HCT116 (cell line): ENCODE measurements around the gene DCTN3. TPM values are rescaled to one million over a fixed set of nuclear protein-coding genes. Genes with fewer than 3 reads are reported as not detected.

Experiments used
- ATAC-seq: fragments of 200-7000 bp; cut with Tn5 transposase; 2 replicates; pipeline ENCODE4 v1.9.1; 2020; ENCODE audit warnings: mild to moderate bottlenecking, moderate library complexity
- BruUV-seq: library from RNA; stranded (reverse); fragments of 400-500 nt; replicated peaks from 2 replicates; lab custom pipeline; 2021; lab: Mats Ljungman, UMichigan
- CTCF ChIA-PET: fragments of 300-600 bp; sonication (Branson Sonifier 250); formaldehyde crosslinking; loops from one replicate; lab custom pipeline; 2021; ENCODE audit warnings: antibody characterized with exemption; lab: Charles Lee
- POLR2A ChIA-PET: fragments of 300-600, 350-600 bp; sonication (Branson Sonifier 250); formaldehyde crosslinking; loops from one replicate; lab custom pipeline; 2021; ENCODE audit warnings: antibody characterized with exemption; lab: Charles Lee
- RAD21 ChIA-PET, 2 experiments: fragments of 300-600 bp; sonication (Branson Sonifier 250); formaldehyde crosslinking; loops; one replicate each; lab custom pipeline; 2023; ENCODE audit warnings: low total read pairs in 2 of 2; ENCODE audit not compliant: uncharacterized antibody in 2 of 2, unreplicated experiment in 2 of 2, low non-redundant PET in 1 of 2; lab: Charles Lee
- DNase-seq: peaks from one replicate; pipeline ENCODE4 v3.0.0-alpha.2; 2010; ENCODE audit warnings: low read depth, low spot score
- H2AFZ ChIP-seq: fragments of 200-600 bp; shearing (Covaris generic), sonication (generic); 2 replicates; pipeline ENCODE4 v1.6.1; 2017; ENCODE audit warnings: low read depth, mixed run types, mixed read lengths, antibody characterized with exemption, low read length; ENCODE audit not compliant: poor library complexity, severe bottlenecking
- H3K27ac ChIP-seq: 2 replicates; pipeline ENCODE4 v1.5.1; 2012; ENCODE audit warnings: low read depth, low read length
- H3K27me3 ChIP-seq: fragments of 200-600 bp; sonication (generic); 2 replicates; pipeline ENCODE4 v1.6.1; 2016; ENCODE audit warnings: mixed run types, low read length, mixed read lengths; ENCODE audit not compliant: insufficient read depth
- H3K36me3 ChIP-seq, 2 experiments: fragments of 200-500 bp in 1 of 2; fragments of 200-600 bp in 1 of 2; sonication (Bioruptor generic) in 1 of 2; sonication (generic) in 1 of 2; 2 replicates each; pipeline versions ENCODE4 v1.5.1 to v1.6.1; 2014 to 2016; ENCODE audit warnings: low read length in 2 of 2, inconsistent platforms in 1 of 2, mixed read lengths in 1 of 2, mixed run types in 1 of 2; ENCODE audit not compliant: insufficient read depth in 2 of 2, control insufficient read depth in 1 of 2
- H3K4me1 ChIP-seq, 2 experiments: fragments of 200-600 bp in 1 of 2; sonication (generic) in 1 of 2; 2 replicates each; pipeline versions ENCODE4 v1.5.1 to v1.6.1; 2012 to 2017; ENCODE audit warnings: low read length in 2 of 2, inconsistent platforms in 1 of 2, mild to moderate bottlenecking in 1 of 2, mixed read lengths in 1 of 2, mixed run types in 1 of 2, moderate library complexity in 1 of 2; ENCODE audit not compliant: insufficient read depth in 2 of 2, control insufficient read depth in 1 of 2
- H3K4me2 ChIP-seq: fragments of 200-600 bp; sonication (generic); 2 replicates; pipeline ENCODE4 v1.6.1; 2017; ENCODE audit warnings: mixed run types, low read length, mixed read lengths
- H3K4me3 ChIP-seq, 2 experiments: fragments of 200-600 bp in 1 of 2; sonication (generic) in 1 of 2; replicated peaks in 1 of 2; 2 replicates each; pipeline ENCODE4 v1.5.1; 2011 to 2016; ENCODE audit warnings: low read length in 2 of 2, control low read depth in 1 of 2, low read depth in 1 of 2, mild to moderate bottlenecking in 1 of 2, mixed read lengths in 1 of 2, mixed run types in 1 of 2
- H3K79me2 ChIP-seq: fragments of 200-600 bp; sonication (generic); 2 replicates; pipeline ENCODE4 v1.6.1; 2017; ENCODE audit warnings: mild to moderate bottlenecking, mixed run types, low read length, moderate library complexity, mixed read lengths; ENCODE audit not compliant: insufficient read depth
- H3K9ac ChIP-seq: fragments of 200-600 bp; sonication (generic); 2 replicates; pipeline ENCODE4 v1.6.1; 2016; ENCODE audit warnings: low read length, mixed read lengths
- H3K9me2 ChIP-seq: fragments of 200-600 bp; sonication (generic), shearing (Covaris generic); 2 replicates; pipeline ENCODE4 v1.6.1; 2017; ENCODE audit warnings: mixed run types, mild to moderate bottlenecking, moderate library complexity; ENCODE audit not compliant: insufficient read depth
- H3K9me3 ChIP-seq, 2 experiments: fragments of 200-500 bp in 1 of 2; fragments of 200-600 bp in 1 of 2; sonication (Bioruptor generic) in 1 of 2; sonication (generic) in 1 of 2; 2 replicates each; pipeline ENCODE4 v1.6.1; 2014 to 2017; ENCODE audit warnings: low read length in 2 of 2, mixed read lengths in 2 of 2, inconsistent platforms in 1 of 2, low read depth in 1 of 2, mild to moderate bottlenecking in 1 of 2, mixed run types in 1 of 2, moderate library complexity in 1 of 2; ENCODE audit not compliant: control insufficient read depth in 1 of 2, insufficient read depth in 1 of 2
- H4K20me1 ChIP-seq: fragments of 200-600 bp; sonication (generic), shearing (Covaris generic); 2 replicates; pipeline ENCODE4 v1.6.1; 2017; ENCODE audit warnings: mixed run types, mild to moderate bottlenecking, moderate library complexity; ENCODE audit not compliant: insufficient read depth
- CBX3 ChIP-seq: IDR thresholded peaks from 2 replicates; pipeline ENCODE4 v1.6.1; 2012; ENCODE audit warnings: low read depth
- EGR1 ChIP-seq: IDR thresholded peaks from 2 replicates; pipeline ENCODE4 v1.6.1; 2012; ENCODE audit warnings: low read depth
- ELF1 ChIP-seq: IDR thresholded peaks from 2 replicates; pipeline ENCODE4 v1.6.1; 2012; ENCODE audit warnings: low read depth, borderline replicate concordance
- EZH2 ChIP-seq: fragments of 200-600 bp; sonication (generic); IDR thresholded peaks from 2 replicates; pipeline ENCODE4 v1.6.1; 2017; ENCODE audit warnings: antibody characterized with exemption, mixed run types
- POLR2AphosphoS5 ChIP-seq: IDR thresholded peaks from 2 replicates; pipeline ENCODE4 v1.6.1; 2011; ENCODE audit warnings: mild to moderate bottlenecking, low read depth, low read length, moderate library complexity
- REST ChIP-seq: IDR thresholded peaks from 2 replicates; pipeline ENCODE4 v1.6.1; 2012; ENCODE audit warnings: low read depth
- YY1 ChIP-seq: IDR thresholded peaks from 2 replicates; pipeline ENCODE4 v1.6.1; 2011; ENCODE audit warnings: low read length, low read depth, moderate library complexity, mild to moderate bottlenecking; ENCODE audit not compliant: insufficient replicate concordance; ENCODE audit errors: extremely low read depth
- ZBTB33 ChIP-seq: IDR thresholded peaks from 2 replicates; pipeline ENCODE4 v1.6.1; 2011; ENCODE audit warnings: mild to moderate bottlenecking, low read length, moderate library complexity; ENCODE audit not compliant: insufficient replicate concordance; ENCODE audit errors: extremely low read depth
- intact Hi-C: fragments of 100-400 bp; cut with micrococcal nuclease; formaldehyde crosslinking; loops from 2 replicates; pipeline ENCODE4 v1.10.0; 2022
- total RNA-seq: library from RNA; stranded (reverse); gene quantifications from one replicate; pipeline ENCODE4 v1.2.1, GENCODE V29; 2021; ENCODE audit not compliant: unreplicated experiment
- TF ChIP-seq, protein P1 (sequence below), 3 experiments: fragments of 200-600 bp in 1 of 3; sonication (generic) in 1 of 3; IDR thresholded peaks in 2 of 3; conservative IDR thresholded peaks in 1 of 3; 2 replicates each; pipeline ENCODE4 v1.5.1; 2012 to 2017; ENCODE audit warnings: low read depth in 2 of 3, low read length in 2 of 3, antibody characterized with exemption in 1 of 3, borderline replicate concordance in 1 of 3, control low read depth in 1 of 3, mild to moderate bottlenecking in 1 of 3, mixed read lengths in 1 of 3, mixed run types in 1 of 3, moderate library complexity in 1 of 3; ENCODE audit not compliant: insufficient read depth in 1 of 3

The DCTN3 gene
- total RNA-seq, 1 experiment from 2014 or later = 64.0 TPM

- no peaks in the 10 kb centered on the region for H4K20me1 ChIP-seq
- no peaks in the 10 kb centered on the region for H3K36me3 ChIP-seq
- no peaks in the 10 kb centered on the region for H3K9me3 ChIP-seq
- TF ChIP-seq, protein P1, sequence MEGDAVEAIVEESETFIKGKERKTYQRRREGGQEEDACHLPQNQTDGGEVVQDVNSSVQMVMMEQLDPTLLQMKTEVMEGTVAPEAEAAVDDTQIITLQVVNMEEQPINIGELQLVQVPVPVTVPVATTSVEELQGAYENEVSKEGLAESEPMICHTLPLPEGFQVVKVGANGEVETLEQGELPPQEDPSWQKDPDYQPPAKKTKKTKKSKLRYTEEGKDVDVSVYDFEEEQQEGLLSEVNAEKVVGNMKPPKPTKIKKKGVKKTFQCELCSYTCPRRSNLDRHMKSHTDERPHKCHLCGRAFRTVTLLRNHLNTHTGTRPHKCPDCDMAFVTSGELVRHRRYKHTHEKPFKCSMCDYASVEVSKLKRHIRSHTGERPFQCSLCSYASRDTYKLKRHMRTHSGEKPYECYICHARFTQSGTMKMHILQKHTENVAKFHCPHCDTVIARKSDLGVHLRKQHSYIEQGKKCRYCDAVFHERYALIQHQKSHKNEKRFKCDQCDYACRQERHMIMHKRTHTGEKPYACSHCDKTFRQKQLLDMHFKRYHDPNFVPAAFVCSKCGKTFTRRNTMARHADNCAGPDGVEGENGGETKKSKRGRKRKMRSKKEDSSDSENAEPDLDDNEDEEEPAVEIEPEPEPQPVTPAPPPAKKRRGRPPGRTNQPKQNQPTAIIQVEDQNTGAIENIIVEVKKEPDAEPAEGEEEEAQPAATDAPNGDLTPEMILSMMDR (IDR thresholded peaks at IDR 0.05 in 2 of 3, conservative IDR thresholded peaks at IDR 0.05 in 1 of 3; ENCODE audit: borderline replicate concordance in 1 of 3, insufficient read depth in 1 of 3, low read depth in 2 of 3, low read length in 2 of 3) = no peak
- TF ChIP-seq POLR2AphosphoS5 (no peak), EZH2 (no peak), EGR1 (no peak), REST (no peak), YY1 (no peak), ELF1 (no peak), ZBTB33 (no peak), CBX3 (no peak)
- H3K9ac ChIP-seq = no peak overlapping the region
- ChIA-PET RAD21 (no interaction called here), POLR2A (no interaction called here), CTCF (interaction anchor here (0.6 kb wide), 1 partner anchor 196 kb away, joined by 3 read pairs; no protein-coding TSS in a partner anchor)
- no peak overlapping the region for H3K4me3 ChIP-seq
- no peaks in the 10 kb centered on the region for H3K27me3 ChIP-seq
- H3K4me2 ChIP-seq = no peak overlapping the region
- intact Hi-C loops = loop anchor here (10.0 kb wide), 1 partner anchor 195 kb away; no protein-coding TSS in a partner anchor
- no peaks in the 10 kb centered on the region for H3K79me2 ChIP-seq
- no TSS peak for BruUV-seq
- H3K9me2 ChIP-seq = no peaks in the 10 kb centered on the region
- H3K27ac ChIP-seq = no peak overlapping the region
- ATAC-seq (no peak), DNase-seq (no peak)
- no peaks in the 10 kb centered on the region for H3K4me1 ChIP-seq
- no peak overlapping the region for H2AFZ ChIP-seq
Measured at GRCh38 chr9:34599546-34599945, 20.7 kb downstream of the DCTN3 start.
